GM19240 (cell line): ENCODE results near the gene PRKAR1B.
"Not testable (repeated sequence)": the region's sequence is repeated elsewhere in the genome, so short reads cannot be mapped to it uniquely, and the experiment has no call there.

Source experiments
- DNase-seq: peaks from one replicate; pipeline ENCODE4 v3.0.0; 2011; ENCODE audit warnings: low spot score; ENCODE audit not compliant: insufficient read length

Gene PRKAR1B

DNA sequence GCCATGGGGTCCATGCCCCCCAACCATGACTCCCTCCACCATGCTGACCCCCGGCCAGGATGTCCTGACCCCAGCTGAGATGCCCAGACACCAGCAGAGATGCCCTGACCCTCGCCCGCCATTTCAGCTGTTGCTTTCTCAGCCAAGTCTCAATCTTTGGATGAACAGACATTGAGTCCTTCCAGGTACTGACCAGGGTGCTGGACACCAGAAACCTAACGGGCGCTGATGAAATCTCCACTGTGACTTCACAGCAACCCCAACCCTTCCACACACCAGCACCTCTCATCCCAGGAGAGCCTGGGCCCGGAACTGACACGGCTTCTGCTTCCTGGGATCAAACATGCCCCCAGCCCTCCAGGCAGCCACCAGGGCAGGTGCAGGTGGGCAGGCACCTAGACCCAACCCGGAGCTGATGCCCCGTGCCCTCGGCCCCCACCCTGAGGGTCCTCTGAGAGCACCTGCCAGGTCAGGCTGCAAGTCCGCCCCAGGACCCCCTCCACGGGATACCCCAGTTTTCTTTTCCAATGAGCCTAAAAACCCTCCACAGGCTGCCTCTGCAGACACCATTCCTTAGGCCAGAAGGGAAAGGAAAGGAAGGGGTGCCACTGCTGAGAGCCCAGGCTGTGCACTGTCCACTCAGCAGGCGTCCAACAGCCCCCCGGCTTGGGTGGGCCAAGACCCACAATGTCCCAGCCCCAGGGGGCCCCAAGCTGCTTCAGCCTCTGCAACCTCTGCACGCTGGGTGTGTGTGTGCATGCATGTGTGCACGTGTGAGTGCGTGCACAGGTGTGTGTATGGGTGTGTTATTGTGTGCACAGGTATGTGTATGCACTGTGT, 164.1 kb downstream of the PRKAR1B start:
- no peak for DNase-seq

DNA sequence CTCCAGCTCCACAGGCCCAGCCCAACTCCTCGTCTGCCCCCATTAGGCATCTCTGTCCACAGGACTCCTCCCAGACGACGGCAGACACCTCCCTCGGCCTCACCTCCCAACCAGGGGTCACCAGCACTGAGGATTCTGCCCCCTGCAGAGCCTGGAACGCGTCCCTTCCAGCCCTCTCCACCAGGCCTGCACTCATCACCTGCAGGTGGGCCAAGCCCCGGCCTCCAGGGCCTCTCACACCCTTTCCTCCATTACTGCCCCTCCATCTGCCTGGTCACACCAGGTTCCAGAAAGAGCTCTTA, 164.8 kb downstream of the PRKAR1B start:
- DNase-seq, result no peak

GRCh38 chr7:561631-562373, 165.3 kb downstream of the PRKAR1B start:
- no peak for DNase-seq

GRCh38 chr7:560966-561630, 166.0 kb downstream of the PRKAR1B start:
- DNase-seq, result no peak

- DNase-seq, result no peak
Observed at GRCh38 chr7:559396-559705, 167.7 kb downstream of the PRKAR1B start.

DNA sequence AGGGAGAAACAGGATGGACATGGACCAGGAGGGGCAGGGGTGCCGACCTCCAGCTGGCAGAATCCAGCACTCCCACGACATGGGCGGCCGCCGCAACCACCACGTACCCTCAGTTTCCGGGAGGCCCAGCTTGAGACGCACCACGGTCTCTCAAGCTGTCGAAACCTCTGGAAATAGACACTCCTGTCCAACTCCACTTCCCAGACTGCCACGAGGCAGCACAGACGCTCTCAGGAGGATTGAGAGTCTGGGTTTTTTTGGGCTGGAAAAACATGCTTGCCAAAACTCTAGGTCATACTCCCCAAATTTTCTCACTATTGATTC, 169.6 kb downstream of the PRKAR1B start:
- no peak for DNase-seq

GRCh38 chr7:556837-557557, 170.1 kb downstream of the PRKAR1B start:
- DNase-seq, result no peak

DNA sequence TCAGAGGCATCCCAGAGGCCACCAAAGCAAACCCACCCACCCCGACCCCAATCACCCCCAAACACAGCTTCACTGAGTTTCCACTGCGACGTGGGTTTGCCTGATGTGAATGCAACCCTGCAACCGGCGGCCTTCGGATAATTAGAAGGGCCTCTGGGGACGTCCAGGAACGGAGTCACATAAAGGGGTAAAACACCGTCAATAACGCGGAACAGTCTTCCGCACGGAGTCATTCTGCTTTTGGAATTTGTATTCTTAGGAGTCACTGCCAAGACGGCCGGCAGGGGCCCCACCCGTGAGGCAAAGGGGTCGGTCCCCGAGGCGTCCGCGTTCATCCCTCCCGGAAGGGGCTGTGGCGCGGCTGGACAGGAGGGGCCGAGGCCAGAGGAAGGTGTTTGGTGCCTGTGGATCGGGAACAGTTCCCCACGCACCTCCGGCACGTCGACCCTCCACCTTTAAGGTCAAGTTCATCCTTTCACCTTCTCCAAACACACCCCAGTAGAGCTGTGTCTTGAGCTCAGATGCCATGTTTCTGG, 170.7 kb downstream of the PRKAR1B start:
- no peak for DNase-seq

DNA sequence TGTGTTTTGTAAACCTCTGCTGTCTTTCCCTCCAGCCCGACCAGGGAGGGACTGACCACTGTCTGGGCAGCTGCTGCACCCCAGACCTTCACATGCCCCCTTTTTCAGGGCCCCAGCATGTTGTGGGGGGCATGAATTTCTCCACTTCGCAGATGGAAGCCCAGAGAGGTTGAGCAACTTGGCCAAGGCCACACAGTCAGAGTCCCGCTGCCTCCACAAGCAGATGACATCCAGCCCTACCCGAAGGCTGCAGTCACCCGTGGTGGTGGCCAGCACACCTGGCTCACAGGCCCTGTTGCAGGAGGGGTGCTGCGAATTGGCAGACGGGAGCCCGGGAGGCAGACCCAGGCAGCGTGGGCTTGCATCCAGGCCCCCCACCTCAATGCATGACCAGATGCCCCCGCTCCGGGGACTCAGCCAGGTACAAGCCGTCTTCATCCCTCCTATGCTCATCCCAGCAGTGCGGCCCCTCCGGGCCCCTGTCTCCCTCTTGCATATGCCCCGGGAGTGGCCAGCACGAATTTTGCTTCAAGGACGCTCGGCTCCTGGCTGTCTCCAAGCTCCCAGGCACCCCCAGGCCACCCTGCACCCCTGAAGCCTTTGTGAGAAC, 171.4 kb downstream of the PRKAR1B start:
- no peak for DNase-seq

DNA sequence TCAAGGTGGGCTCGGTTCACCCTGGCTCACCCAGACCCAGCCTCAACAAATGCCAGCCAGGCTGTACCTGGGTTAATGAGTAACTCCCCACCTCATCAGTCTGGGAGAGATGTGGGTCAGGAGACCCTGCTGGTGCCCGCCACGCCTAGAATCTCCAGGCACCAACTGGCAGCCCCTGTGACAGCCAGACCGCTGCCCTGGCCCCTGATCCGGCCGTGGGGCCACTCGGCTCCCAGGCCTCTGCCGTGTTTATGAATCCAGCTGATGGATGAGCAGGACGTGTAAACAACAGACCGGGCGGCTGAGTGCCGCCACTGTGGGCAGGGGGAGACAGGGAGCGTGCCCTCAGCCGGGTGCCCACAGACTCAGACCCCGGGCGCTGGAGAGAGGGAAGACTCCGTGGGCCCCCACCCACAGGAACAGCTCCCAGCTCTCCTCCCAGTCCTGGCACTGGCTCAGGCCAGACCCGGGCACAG, 173.4 kb downstream of the PRKAR1B start:
- DNase-seq, result no peak

DNA sequence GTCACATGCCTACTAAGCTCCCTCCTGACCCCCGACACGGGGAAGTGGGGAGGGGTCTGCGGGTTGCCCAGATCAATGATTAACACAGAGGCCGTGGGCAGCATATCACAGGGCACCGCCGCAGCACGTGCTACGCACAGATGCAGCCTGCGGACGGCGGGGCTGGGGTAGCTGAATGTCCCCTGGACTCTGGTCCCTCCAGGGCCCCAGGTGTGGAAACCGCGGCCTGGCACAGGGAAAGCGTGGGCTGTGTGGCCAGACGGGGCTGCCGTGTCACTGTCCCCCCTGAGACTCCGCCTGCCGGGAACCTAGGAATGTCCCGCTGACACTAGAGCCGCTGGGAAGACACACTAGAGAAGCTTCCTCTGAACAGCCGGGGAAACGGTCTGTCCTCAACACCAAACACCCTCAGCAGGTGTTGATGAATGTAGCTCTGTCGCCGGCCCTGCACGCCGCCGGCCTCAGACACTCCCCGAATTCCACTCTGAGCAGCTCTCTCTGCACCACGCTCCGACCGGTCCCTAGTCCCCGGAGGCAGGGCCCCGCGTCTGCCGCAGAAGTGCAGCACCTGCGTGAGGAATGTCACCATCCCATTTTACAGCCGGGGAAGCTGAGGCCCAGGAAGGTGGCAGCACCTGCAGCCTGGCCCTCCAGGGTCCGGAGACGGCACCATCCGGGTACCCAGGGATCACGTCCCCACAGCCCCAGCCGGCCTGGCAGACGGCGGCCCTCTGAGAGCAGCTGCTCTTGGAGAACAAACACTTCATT, 174.0 kb downstream of the PRKAR1B start:
- DNase-seq, result no peak

GRCh38 chr7:552151-552867, 174.8 kb downstream of the PRKAR1B start:
- DNase-seq, result not testable (repeated sequence)

DNA sequence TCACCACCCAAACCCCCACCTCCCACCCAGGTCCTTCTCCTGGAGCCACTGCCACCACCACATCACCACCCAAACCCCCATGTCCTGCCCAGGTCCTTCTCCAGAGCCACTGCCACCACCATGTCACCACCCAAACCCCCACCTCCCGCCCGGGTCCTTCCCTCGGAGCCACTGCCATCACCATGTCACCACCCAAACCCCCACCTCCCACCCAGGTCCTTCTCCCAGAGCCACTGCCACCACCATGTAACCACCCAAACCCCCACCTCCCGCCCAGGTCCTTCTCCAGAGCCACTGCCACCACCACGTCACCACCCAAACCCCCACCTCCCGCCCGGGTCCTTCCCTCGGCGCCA, 175.5 kb downstream of the PRKAR1B start:
- not testable (repeated sequence) for DNase-seq

- no peak for DNase-seq
Observed at GRCh38 chr7:550881-551614, 176.0 kb downstream of the PRKAR1B start.

DNA sequence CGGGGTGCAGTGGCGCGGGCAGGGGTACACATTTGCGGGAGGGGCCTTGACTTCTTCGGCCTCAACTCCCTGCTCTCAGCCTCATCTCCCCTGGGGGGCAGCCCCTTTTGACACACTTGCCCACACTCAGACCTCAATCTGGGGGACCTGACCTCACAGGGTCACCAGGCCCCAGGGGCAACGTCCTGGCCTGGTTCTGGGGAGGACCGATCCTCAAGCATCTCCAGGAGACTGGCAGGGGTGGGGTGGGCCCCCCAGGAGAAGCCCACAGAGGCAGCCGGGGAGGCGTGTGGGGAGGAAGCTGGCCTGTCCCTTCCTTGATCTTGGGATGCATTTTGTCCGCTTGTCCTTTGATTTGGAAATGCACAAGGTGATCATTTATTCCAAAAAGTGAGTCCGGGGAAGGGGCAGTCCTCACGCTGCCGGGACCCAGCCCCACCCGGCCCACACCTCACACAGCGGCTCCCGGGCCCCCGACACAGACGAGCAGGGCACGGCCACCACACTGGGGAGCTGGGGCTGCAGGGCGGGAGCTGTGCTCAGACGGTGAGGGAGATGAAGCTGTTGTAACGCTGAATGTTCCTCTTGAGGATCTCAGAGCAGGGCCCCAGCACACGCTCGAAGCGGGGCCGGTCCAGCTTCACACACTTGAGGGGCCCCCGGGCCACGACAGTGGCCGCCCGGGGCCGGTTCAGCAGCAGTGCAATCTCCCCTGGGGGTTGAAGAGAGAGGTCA, 177.0 kb downstream of the PRKAR1B start:
- no peak for DNase-seq

- DNase-seq, result no peak
Observed at GRCh38 chr7:549066-549890, 177.8 kb downstream of the PRKAR1B start.

DNA sequence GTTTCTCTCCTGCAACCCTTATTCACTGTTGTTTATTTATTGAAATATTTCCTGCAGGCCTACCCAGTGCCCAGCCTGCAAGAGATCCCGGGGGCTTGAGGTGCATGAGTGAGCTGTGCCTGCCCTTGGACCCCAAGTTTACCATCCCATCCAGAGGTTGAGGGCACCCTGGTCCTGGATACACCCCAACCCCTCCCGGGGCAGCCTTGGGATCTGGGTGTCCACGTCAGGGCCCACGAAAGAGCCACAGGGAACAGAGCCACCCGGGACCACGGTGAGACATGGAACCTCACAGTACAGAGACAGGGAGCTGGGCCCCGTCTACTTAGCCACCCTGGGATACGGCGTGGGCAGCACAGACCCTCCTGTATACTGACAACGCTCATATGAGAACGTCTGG, 178.7 kb downstream of the PRKAR1B start:
- no peak for DNase-seq

- no peak for DNase-seq
Observed at GRCh38 chr7:545470-545869, 181.6 kb downstream of the PRKAR1B start.
